GM21367 (cell line): ENCODE measurements around the gene LMCD1.

ENCODE experiments used
- ATAC-seq: cut with Tn5 transposase; IDR thresholded peaks from one replicate; pipeline ENCODE4 v1.9.1; 2021; ENCODE audit not compliant: unreplicated experiment

LMCD1 gene

GRCh38 chr3:8482960-8483665, 18.5 kb upstream of the LMCD1 start:
- no peak for ATAC-seq

- ATAC-seq = no peak
Observed at GRCh38 chr3:8484409-8485140, 17.0 kb upstream of the LMCD1 start.

DNA sequence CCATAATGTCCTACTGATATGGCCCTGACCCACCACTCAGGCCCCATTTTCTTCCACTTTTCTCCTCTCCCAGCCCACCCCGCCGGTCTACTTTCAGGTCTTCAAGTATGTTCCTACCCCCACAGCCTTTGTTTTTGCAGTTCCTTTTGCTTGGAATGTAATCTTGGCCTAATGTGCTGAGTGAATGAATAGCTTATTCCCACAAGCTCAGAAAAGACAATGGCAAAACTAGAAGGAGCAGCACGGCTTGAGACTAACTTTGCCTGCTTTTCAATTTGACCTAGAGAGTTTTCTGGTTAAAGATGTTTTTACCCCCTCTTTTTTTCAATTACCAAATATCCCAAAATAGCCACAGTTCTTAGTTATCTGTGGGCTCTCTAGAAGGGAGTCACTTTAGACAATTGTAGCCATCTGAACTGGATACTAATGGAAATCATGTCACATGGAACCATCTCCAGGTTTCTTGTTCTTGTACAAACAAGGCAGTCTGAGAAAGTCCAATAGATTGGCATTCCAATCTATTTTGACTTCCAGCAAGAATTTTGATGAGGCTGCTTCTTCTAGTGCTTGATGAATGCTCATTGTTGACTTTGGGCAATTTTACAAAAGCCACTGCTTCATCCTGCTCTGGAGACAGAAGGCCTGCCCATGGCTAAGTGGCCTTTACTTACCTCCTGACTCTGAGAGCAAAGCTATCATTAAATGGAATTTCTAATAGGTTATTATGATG, 16.3 kb upstream of the LMCD1 start:
- no peak for ATAC-seq

DNA sequence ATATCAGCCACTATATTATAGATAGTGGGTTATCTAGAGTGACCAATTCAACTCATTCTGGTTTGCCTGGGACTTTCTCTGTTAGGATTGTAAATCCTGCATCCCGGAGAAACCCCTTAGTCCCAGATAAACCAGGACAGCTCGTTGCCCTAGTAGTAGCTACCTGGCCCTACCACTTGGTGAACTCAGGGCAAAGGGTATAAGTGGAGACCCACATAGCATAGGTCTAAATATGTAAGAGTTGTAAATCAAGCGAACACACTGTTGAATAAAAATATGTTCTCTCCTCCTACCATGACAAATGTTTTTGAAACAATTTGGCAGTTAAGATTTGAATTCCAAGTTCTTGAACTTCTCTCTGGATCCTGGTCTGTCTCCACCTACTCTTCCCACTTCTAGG, 15.7 kb upstream of the LMCD1 start:
- no peak for ATAC-seq

- no peak for ATAC-seq
Observed at GRCh38 chr3:8486434-8486833, 15.2 kb upstream of the LMCD1 start.

DNA sequence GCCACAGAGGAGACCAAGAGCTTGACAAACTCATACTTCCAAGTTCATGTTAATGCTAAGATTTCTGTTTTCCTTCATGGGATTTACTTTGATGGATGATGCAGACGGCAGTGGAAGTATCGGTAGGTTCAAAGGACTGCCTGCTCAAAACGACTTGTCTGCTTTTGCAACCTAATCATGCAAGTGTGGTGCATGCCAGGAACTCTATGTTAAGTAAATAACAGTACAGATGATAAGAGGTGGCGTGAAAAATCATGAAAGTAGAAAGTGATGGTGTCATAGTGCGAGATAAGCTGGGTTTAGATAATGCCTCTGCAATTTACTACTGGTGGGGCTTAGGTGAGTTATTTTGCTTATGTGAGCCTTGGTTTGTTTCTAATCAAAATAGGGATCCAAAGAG, 14.7 kb upstream of the LMCD1 start:
- ATAC-seq = no peak

DNA sequence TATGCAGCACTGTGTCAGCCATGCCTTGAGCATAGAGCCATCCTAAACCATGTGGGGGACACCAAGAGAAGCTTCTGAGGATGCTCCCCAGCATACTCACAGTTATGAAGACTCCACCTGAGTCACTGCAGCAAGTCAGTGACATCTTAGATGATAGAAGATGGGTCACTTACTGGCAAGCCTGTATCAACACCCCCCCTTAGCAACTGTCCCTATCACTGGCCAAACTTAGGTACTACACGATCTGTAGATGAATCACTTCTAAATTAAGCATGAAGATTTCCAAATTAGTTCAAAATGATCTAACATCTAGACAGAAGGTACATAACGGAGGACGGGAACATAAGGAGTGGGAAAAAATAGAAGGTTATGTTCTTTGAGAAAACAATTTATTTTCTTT, 13.2 kb upstream of the LMCD1 start:
- ATAC-seq = no peak

DNA sequence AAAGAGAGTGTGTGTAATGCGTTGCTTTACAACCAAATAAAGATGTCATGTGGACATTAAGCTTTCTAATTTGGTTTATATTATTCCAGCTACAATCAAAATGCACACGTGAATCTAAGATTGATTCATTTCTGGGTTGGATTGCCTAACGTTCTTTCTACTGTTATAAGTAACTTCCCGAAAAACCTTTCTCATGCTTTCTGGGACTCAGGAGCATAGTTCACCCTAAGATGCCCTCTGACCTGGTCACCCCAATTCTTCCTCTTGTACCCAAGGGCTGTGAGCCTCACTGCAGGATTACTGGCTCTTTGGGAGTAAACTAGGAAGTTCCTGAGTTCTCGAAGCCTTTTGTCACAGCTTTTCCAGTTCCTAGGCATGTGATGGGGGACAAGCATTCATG, 12.7 kb upstream of the LMCD1 start:
- ATAC-seq = no peak

DNA sequence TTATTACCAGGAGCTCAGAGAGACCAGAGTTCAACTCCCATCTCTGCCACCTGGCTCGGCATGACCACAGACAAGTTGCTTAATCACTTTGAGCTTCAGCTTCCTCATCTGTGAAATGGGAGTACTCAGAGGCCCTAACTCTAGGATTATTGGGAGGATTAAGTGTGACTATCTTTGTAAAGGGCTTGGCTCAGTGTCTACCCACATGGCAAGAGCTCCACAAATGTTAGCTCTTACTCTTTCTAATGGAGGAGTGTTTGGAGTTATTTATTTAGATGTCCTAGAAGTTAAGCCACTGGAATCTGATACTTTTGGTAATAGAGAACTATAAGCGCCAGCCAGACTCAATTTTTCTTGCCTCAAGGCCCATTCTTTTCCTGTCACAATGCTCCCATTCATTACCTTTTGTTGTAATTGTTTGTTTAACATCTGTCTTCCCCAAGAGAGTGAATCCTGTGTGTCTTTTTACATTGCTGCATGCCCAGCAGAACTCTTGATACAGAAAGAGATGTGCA, 12.3 kb upstream of the LMCD1 start:
- no peak for ATAC-seq

GRCh38 chr3:8490079-8490552, 11.5 kb upstream of the LMCD1 start:
- ATAC-seq = no peak

DNA sequence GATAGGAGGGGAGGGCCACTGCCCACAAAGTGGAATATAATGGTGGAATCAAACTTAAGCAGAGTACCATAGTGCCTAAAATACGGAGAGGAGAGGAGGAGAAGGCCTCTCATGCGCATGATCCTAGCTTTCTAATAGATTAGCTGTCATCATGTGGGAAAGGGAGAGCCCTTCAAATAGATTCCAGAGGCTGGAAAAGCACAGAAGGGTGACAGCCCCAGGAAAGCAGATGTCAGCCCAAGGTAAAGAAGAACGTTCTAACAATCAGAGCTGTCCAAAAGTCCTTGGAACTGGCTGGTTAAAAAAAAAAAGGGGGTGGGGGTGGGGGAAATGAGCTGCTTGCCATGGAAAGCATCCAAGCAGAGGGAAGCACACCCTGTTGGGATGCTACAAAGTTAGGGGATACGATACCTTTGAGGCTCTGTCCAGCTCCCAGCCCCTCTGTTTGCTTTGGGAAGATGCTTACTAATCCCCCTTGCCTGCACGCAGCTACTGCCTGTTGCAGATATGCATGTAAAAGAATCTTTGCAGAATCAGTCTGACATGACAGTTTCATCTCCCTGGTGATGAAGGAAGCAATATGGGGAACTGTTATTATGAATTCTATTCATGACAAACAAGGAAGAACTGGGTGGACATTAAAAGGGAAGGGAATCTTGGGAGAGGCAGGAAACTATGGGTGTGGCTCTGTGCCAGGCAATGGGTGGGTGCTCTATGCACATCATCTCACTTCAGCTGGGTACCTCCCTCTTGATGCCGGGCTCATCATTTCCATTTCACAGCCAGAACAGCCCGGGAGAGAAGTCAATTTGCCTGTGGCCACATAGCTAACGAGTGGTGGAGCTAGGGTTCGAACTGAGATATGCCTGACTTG, 10.1 kb upstream of the LMCD1 start:
- ATAC-seq = no peak

DNA sequence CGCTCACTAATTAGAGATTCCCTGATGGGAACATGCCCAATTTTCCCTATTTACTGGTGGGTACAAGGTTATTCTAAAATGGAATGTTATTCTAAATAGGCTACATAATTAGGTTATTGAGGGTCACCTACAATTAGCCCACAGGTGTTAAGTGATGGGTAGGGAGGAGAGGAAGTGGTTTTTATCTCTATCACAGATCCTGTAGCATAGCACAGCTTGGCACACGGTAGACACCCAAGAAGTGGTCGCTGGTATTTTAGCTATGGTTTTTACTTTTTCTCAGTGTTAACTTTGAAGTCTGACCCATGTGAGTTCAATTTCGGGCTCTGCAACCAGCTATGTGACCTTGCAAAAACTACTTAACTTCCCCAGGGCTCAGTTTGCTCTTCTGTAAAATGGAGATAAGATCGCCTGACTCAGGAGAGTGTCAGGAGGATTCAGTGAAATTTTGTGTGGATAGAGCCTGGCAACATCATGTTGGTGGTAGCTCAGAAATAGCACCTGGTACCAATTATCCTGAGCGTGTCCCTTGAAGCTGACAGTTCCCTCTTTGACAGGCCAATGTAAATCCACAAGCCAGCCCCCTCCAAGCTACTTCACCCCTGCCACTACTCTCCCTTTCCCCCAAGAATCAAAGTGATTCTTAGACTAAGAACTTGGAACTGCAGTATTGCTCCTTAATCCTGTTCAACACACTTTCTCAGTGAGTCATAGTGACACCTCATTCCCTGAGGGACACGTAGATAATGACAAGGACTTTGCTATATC, 8.7 kb upstream of the LMCD1 start:
- no peak for ATAC-seq

- ATAC-seq = no peak
Observed at GRCh38 chr3:8493744-8494143, 7.9 kb upstream of the LMCD1 start.

DNA sequence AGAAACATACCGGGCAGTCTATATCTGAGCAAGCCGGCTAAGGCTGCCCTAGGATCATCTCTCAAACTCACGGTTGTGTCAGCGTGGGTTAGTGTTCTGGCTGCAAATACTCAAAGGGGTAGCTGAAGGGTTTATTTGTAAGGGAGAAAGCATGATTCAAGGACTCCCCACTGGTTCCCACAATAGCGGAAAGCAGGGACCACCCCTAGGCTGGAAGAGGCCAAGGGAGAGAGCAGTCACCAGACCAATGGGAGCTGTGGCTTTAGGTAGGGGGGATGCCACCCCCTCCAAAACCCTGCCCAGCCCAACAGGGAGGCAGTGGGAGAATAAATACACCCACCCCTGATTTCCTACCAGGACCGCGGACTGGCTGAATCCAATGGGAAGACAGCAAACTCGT, 7.3 kb upstream of the LMCD1 start:
- no peak for ATAC-seq

DNA sequence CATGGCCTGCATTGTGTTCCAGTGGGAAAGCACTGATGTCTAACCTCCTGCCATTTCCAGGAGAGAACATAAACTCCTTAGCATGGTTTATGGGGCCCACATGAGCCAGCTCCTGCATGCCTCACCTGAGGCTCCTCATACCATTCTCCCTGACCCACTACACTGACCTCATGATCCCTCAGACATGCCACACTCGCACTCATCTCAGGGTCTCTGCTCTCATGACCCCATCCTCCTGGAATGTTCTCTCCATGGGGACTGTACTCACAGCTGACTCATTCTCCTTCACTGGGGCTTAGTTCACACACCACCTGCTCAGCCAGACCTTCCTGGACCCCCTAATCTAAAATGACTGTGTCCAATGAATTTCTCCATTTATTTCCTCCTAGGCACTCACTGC, 4.0 kb upstream of the LMCD1 start:
- no peak for ATAC-seq

- ATAC-seq = no peak
Observed at GRCh38 chr3:8499181-8499611, 2.4 kb upstream of the LMCD1 start.

DNA sequence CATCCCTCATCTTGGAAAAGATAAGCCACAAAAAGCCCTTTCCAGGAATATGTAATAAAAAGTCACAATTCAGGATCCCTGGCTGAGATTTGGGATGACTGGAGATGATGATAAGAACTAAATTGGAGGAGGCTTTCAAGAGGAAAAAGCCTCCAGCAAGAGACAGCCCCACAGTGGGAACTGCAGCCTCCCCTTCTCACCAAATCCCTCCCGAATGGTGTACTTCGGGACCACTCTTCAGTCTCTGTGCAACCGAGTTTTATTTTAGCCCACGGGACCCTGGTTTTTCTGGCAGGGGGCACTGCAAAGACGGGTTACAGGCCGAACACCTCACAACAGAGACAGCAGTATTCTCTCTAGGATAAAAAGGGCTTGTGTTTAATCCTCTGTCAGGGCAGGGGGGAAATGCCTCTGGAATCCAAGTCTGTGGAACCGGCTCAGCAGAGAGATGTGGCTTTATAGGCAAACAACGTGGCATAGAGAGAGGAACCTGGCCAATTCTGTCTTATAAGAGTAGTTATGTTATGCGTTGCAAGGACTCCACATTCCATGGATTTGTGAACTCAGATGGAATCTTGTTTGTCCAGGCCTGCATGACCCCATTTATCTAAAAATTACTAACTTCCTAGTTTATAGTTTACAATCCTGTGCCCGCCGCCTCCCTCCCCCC, 1.2 kb upstream of the LMCD1 start:
- ATAC-seq = no peak

DNA sequence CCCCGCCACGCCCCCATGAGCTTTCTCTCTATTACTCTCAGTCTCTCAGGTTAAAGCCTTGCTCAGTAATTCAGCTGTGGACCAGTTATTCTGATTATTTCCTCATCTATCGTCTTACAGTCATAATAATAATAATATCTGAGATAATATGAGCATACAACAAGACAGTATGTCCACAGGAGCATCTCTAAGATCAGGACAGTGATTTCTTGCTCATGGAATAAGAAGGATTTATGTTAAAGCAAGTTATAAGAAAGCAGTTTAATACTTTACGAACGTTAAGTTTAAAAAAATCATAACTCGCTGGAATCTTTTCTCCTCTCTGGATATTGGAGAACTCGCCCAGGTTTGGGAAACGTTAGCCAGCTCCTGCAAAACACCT, 643 bp upstream of the LMCD1 start:
- no peak for ATAC-seq

GRCh38 chr3:8503461-8503860, 1.8 kb downstream of the LMCD1 start:
- no peak for ATAC-seq
